Mucosa of descending colon (tissue), 3 donors: ENCODE results near the gene TFDP2. TPM values are rescaled to one million over a fixed set of nuclear protein-coding genes. Genes with fewer than 3 reads are reported as not detected.

ENCODE experiments used
- ATAC-seq: fragments of 200-7000 bp; cut with Tn5 transposase; one replicate; pipeline ENCODE4 v1.9.1; 2020; ENCODE audit warnings: mild to moderate bottlenecking, moderate library complexity
- DNase-seq, 3 donors: peaks; one replicate each; pipeline ENCODE4 v3.0.0-alpha.2; 2020
- H3K36me3 ChIP-seq: fragments of 200-600 bp; one replicate; pipeline ENCODE4 v1.8.0; 2021; ENCODE audit warnings: low read depth, mild to moderate bottlenecking
- H3K4me1 ChIP-seq: fragments of 200-600 bp; one replicate; pipeline ENCODE4 v1.8.0; 2021; ENCODE audit warnings: low read depth, mild to moderate bottlenecking
- H3K4me3 ChIP-seq: fragments of 200-600 bp; one replicate; pipeline ENCODE4 v1.8.0; 2021; ENCODE audit warnings: mild to moderate bottlenecking
- H3K9me3 ChIP-seq: fragments of 200-600 bp; one replicate; pipeline ENCODE4 v1.8.0; 2021; ENCODE audit warnings: mild to moderate bottlenecking
- intact Hi-C, 2 donors: fragments of 100-400 bp; cut with DNase I in 1 of 2; cut with micrococcal nuclease in 1 of 2; formaldehyde crosslinking; loops; one replicate each; pipeline versions ENCODE4 v1.11.0 to v1.11.1; 2022; cut with DNase I, micrococcal nuclease
- total RNA-seq, 3 donors: library from RNA; stranded (reverse); fragmentation: NEBNext Ultra II Directional in 2 of 3; extraction: Animal tissue kit (Norgen Biotek cat#: 25700) in 2 of 3; gene quantifications; one replicate each; pipeline versions ENCODE4 v1.2.1 to v1.2.4, GENCODE V29; 2021 to 2023
- TF ChIP-seq, protein P1 (sequence below): fragments of 200-600 bp; IDR thresholded peaks from one replicate; pipeline ENCODE4 v1.8.0; 2022; ENCODE audit warnings: antibody characterized with exemption, mild to moderate bottlenecking
- donor health status: DM: no; HTN: no; CAD: no; lungs with moderate emphysema.
- donor health status: DM: no; HTN: no; CAD: no.
- donor health status: DM: no; HTN: yes; CAD: no.

Gene TFDP2
- total RNA-seq, 3 donors from 2014 or later: 45.1 to 61.4 (median 54.8) TPM

DNA sequence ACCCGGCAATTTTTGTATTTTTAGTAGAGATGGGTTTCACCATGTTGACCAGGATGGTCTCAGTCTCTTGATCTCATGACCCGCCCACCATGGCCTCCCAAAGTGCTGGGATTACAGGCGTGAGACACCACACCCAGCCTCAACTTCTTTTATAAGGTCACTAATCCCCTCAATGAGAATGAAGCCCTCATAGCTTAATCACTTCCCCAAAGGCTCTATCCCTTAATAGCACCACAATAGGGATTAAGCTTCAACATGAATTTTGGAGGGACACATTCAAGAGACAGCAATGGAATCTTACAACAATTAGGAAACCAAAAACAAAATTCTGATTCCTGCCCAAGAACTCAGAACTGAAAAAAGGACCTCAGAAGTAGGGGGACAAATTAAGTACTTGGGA lies 146.1 kb downstream of the TFDP2 start:
- TF ChIP-seq, protein P1, sequence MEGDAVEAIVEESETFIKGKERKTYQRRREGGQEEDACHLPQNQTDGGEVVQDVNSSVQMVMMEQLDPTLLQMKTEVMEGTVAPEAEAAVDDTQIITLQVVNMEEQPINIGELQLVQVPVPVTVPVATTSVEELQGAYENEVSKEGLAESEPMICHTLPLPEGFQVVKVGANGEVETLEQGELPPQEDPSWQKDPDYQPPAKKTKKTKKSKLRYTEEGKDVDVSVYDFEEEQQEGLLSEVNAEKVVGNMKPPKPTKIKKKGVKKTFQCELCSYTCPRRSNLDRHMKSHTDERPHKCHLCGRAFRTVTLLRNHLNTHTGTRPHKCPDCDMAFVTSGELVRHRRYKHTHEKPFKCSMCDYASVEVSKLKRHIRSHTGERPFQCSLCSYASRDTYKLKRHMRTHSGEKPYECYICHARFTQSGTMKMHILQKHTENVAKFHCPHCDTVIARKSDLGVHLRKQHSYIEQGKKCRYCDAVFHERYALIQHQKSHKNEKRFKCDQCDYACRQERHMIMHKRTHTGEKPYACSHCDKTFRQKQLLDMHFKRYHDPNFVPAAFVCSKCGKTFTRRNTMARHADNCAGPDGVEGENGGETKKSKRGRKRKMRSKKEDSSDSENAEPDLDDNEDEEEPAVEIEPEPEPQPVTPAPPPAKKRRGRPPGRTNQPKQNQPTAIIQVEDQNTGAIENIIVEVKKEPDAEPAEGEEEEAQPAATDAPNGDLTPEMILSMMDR: no peak
- Histone ChIP-seq H3K36me3 (no peaks in the 10 kb centered on the region), H3K4me3 (no peak overlapping the region), H3K9me3 (no peaks in the 10 kb centered on the region), H3K4me1 (no peaks in the 10 kb centered on the region)
- no peak for ATAC-seq
- no peak for DNase-seq
- intact Hi-C loops: no loop called here

DNA sequence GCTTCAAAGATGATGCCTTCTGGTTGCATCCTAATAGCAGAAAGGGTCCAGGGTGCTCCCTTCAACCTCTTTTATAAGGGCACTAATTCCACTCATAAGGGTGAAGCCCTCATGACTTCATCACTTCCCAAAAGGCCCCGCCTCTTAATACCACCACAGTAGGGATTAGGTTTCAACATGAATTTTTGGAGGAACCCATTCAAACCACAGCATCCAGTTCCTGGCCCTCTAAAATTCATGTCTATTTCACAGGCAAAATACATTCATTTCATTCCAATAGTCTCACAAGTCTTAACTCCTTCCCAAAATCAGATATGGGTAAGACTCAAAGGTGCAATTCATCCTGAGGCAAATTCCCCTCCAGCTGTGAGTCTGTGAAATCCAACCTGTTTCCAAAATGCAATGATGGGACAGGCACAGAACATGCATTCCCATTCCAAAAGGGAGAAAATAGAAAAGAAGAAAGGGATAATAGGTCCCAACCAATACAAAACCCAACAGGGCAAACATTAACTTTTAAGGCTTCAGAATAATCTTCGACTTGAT lies 148.9 kb downstream of the TFDP2 start:
- ATAC-seq: no peak
- no peak for DNase-seq
- TF ChIP-seq, protein P1: no peak
- H3K36me3 ChIP-seq: no peaks in the 10 kb centered on the region
- H3K4me3 ChIP-seq: no peak overlapping the region
- intact Hi-C loops: no loop called here
- no peaks in the 10 kb centered on the region for H3K9me3 ChIP-seq
- no peaks in the 10 kb centered on the region for H3K4me1 ChIP-seq

DNA sequence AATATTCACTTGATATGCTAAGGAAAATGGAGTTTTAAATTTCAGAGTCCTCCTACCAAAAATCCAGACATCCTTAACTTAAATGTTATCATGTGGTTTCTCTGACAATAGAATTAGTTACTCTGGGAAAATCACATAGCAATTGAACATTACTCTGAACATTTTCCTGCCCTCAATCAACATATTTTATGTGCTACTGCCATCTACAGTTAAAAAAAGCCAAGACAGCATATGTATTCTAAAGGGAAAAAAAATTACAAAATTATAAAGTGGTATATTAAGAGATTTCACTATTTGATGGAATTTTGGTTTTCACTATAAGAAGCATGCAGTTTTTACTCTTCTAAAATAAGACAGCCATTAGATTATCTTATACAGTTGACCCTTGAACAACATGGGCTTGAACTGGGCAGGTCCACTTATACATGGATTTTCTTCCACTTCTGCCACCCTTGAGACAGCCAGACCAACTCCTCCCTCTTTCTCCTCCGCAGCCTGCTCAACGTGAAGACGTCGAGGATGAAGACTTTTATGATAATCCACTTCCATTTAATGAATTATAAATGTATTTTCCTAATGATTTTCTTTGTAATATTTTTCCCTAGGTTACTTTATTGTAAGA lies 150.6 kb downstream of the TFDP2 start:
- intact Hi-C loops: no loop called here
- Histone ChIP-seq H3K4me3 (no peak overlapping the region), H3K36me3 (no peaks in the 10 kb centered on the region), H3K4me1 (peaks cover 3% of the 10 kb centered on the region), H3K9me3 (no peaks in the 10 kb centered on the region)
- DNase-seq (no peak), ATAC-seq (no peak)
- TF ChIP-seq, protein P1: no peak

DNA sequence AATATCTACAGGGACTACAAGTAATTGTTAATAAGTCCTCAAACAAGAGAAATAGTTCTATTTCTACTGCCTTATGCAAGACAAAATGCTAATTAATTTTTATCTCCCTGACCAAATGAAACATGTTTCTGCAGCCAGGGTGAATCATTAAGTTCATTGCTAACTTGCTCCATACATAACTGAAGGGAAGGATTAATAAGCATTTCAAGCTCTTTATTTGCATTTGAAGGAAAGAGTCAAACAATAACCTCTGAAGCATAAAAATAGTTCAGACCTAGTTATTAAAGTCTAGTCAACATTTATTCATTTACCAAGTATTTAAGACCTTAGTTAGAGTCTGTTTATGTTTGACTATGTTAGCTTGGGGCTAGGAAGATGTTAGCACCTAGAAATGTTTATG lies 152.9 kb downstream of the TFDP2 start:
- ATAC-seq (no peak), DNase-seq (no peak)
- Histone ChIP-seq H3K4me3 (no peak overlapping the region), H3K4me1 (peaks cover 4% of the 10 kb centered on the region), H3K36me3 (no peaks in the 10 kb centered on the region), H3K9me3 (no peaks in the 10 kb centered on the region)
- intact Hi-C loops: no loop called here
- TF ChIP-seq, protein P1: no peak

GRCh38 chr3:141994856-141995255 lies 154.5 kb downstream of the TFDP2 start:
- Histone ChIP-seq H3K36me3 (no peaks in the 10 kb centered on the region), H3K4me3 (no peak overlapping the region), H3K9me3 (no peaks in the 10 kb centered on the region), H3K4me1 (peaks cover 4% of the 10 kb centered on the region)
- TF ChIP-seq, protein P1: no peak
- DNase-seq (no peak), ATAC-seq (no peak)
- intact Hi-C loops: no loop called here
